ENCODE data around the gene SLC9A9.

DNA sequence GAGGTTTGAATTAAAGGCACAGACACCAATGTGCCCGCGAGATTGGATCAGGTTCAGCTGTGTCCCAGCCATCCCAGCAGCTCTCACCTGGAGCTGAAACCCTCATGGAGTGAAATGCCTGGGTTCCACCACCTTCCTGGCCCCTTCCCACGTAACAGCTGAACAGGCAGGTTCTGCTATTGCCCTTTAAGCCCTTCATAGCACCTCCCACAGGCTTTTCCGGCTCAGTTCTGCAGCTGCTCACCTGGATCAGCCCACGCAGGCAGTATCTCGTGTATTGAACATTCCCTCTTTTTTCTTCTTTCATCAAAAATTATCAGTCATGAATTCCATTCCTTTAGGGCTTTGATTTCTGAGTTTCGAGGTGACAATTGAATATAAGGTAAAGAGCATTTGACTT, 129.8 kb downstream of the SLC9A9 start:
- TF ChIP-seq, protein P1, sequence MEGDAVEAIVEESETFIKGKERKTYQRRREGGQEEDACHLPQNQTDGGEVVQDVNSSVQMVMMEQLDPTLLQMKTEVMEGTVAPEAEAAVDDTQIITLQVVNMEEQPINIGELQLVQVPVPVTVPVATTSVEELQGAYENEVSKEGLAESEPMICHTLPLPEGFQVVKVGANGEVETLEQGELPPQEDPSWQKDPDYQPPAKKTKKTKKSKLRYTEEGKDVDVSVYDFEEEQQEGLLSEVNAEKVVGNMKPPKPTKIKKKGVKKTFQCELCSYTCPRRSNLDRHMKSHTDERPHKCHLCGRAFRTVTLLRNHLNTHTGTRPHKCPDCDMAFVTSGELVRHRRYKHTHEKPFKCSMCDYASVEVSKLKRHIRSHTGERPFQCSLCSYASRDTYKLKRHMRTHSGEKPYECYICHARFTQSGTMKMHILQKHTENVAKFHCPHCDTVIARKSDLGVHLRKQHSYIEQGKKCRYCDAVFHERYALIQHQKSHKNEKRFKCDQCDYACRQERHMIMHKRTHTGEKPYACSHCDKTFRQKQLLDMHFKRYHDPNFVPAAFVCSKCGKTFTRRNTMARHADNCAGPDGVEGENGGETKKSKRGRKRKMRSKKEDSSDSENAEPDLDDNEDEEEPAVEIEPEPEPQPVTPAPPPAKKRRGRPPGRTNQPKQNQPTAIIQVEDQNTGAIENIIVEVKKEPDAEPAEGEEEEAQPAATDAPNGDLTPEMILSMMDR (IDR thresholded peaks at IDR 0.05), result no peak
- no peak for TF ChIP-seq POLR2A (IDR thresholded peaks at IDR 0.05)

Data from thyroid gland (tissue), 4 donors.